GM19023 (cell line): ENCODE results near the gene UBXN11.

ENCODE experiments used
- ATAC-seq: cut with Tn5 transposase; IDR thresholded peaks from one replicate; pipeline ENCODE4 v1.9.1; 2021; ENCODE audit warnings: mild to moderate bottlenecking, moderate library complexity; ENCODE audit not compliant: unreplicated experiment

Gene UBXN11

GRCh38 chr1:26276432-26276838, 30.0 kb downstream of the UBXN11 start:
- ATAC-seq: no peak

GRCh38 chr1:26275580-26276431, 30.6 kb downstream of the UBXN11 start:
- no peak for ATAC-seq

GRCh38 chr1:26274801-26275425, 31.5 kb downstream of the UBXN11 start:
- no peak for ATAC-seq

GRCh38 chr1:26269198-26269550, 37.3 kb downstream of the UBXN11 start:
- no peak for ATAC-seq

GRCh38 chr1:26268290-26269197, 37.9 kb downstream of the UBXN11 start:
- no peak for ATAC-seq

GRCh38 chr1:26265405-26265804, 41.0 kb downstream of the UBXN11 start:
- ATAC-seq: no peak

GRCh38 chr1:26263212-26263611, 43.2 kb downstream of the UBXN11 start:
- no peak for ATAC-seq

- no peak for ATAC-seq
Observed at GRCh38 chr1:26259578-26259977, 46.9 kb downstream of the UBXN11 start.

- no peak for ATAC-seq
Observed at GRCh38 chr1:26259005-26259404, 47.4 kb downstream of the UBXN11 start.

- ATAC-seq: no peak
Observed at GRCh38 chr1:26257222-26257621, 49.2 kb downstream of the UBXN11 start.

- ATAC-seq: no peak
Observed at GRCh38 chr1:26254404-26254803, 52.0 kb downstream of the UBXN11 start.

- no peak for ATAC-seq
Observed at GRCh38 chr1:26252718-26253117, 53.7 kb downstream of the UBXN11 start.

- ATAC-seq: no peak
Observed at GRCh38 chr1:26239936-26240335, 66.5 kb downstream of the UBXN11 start.

- ATAC-seq: no peak
Observed at GRCh38 chr1:26237230-26237966, 69.0 kb downstream of the UBXN11 start.

- no peak for ATAC-seq
Observed at GRCh38 chr1:26234644-26235370, 71.6 kb downstream of the UBXN11 start.

GRCh38 chr1:26233903-26234643, 72.4 kb downstream of the UBXN11 start, which contains the start of gene CEP85:
Gene CEP85 (plus strand): TSS chr1:26234200. CDS start chr1:26239784, 5,584 bp downstream.
- peak; percentile 93 for ATAC-seq
